K562 (cell line): Measurements from ENCODE around the gene VPS11. TPM values are rescaled to one million over a fixed set of nuclear protein-coding genes. Genes with fewer than 3 reads are reported as not detected.

Source experiments
- ARID1B ChIP-seq: fragments of 450-650 bp; IDR thresholded peaks from 2 replicates; pipeline ENCODE4 v1.6.1; 2016; ENCODE audit warnings: antibody characterized with exemption, mild to moderate bottlenecking, inconsistent platforms
- ARID3A ChIP-seq: IDR thresholded peaks from 2 replicates; pipeline ENCODE4 v1.6.1; 2012; ENCODE audit warnings: low read depth, low read length, improper control_type of control experiment, borderline replicate concordance
- CHAMP1 ChIP-seq: fragments of 450-650 bp; IDR thresholded peaks from 2 replicates; pipeline ENCODE4 v1.6.1; 2016; ENCODE audit warnings: mild to moderate bottlenecking
- DACH1 ChIP-seq: fragments of 450-650 bp; IDR thresholded peaks from 2 replicates; pipeline ENCODE4 v1.6.1; 2018; ENCODE audit not compliant: partially characterized antibody
- FOXK1 ChIP-seq: sonication (generic); formaldehyde crosslinking; IDR thresholded peaks from 2 replicates; pipeline ENCODE4 v1.8.0; 2022; ENCODE audit warnings: missing genetic modification reagents, mild to moderate bottlenecking, borderline replicate concordance
- HNRNPLL ChIP-seq: fragments of 200-400 bp; formaldehyde crosslinking; IDR thresholded peaks from 2 replicates; pipeline ENCODE4 v1.6.1; 2017; ENCODE audit warnings: low read length, low read depth, mild to moderate bottlenecking; ENCODE audit not compliant: poor library complexity, severe bottlenecking
- ID3 ChIP-seq, 2 experiments: fragments of 250-450 bp in 1 of 2; fragments of 450-650 bp in 1 of 2; sonication (Bioruptor Pico) in 1 of 2; IDR thresholded peaks; 2 replicates each; pipeline versions ENCODE4 v1.6.1 to v1.8.0; 2016 to 2021; ENCODE audit warnings: mild to moderate bottlenecking in 2 of 2, moderate library complexity in 2 of 2, missing compliant biosample characterization in 1 of 2, missing genetic modification characterization in 1 of 2
- LARP7 ChIP-seq: fragments of 450-650 bp; IDR thresholded peaks from 2 replicates; pipeline ENCODE4 v1.6.1; 2016
- MEF2A ChIP-seq: IDR thresholded peaks from 2 replicates; pipeline ENCODE4 v1.6.1; 2011; ENCODE audit warnings: low read depth, mild to moderate bottlenecking, low read length, moderate library complexity; ENCODE audit not compliant: control insufficient read depth
- MTA1 ChIP-seq: fragments of 450-650 bp; IDR thresholded peaks from 2 replicates; pipeline ENCODE4 v1.6.1; 2017; ENCODE audit warnings: borderline replicate concordance
- NCOA4 ChIP-seq: fragments of 450-650 bp; IDR thresholded peaks from 2 replicates; pipeline ENCODE4 v1.6.1; 2018; ENCODE audit warnings: mild to moderate bottlenecking; ENCODE audit not compliant: partially characterized antibody
- NFIC ChIP-seq: fragments of 450-650 bp; IDR thresholded peaks from 2 replicates; pipeline ENCODE4 v1.6.1; 2017; ENCODE audit warnings: mild to moderate bottlenecking, inconsistent platforms
- PTBP1 ChIP-seq: fragments of 200-400 bp; formaldehyde crosslinking; IDR thresholded peaks from 2 replicates; pipeline ENCODE4 v1.6.1; 2017; ENCODE audit warnings: low read depth, low read length
- RNF2 ChIP-seq: sonication (generic); IDR thresholded peaks from 2 replicates; pipeline ENCODE4 v1.6.1; 2016
- SAFB2 ChIP-seq: fragments of 200-400 bp; formaldehyde crosslinking; IDR thresholded peaks from 2 replicates; pipeline ENCODE4 v1.6.1; 2018; ENCODE audit warnings: borderline replicate concordance, low read length, low read depth, moderate library complexity; ENCODE audit not compliant: severe bottlenecking
- SAP30 ChIP-seq: fragments of 200-600 bp; sonication (generic); IDR thresholded peaks from 2 replicates; pipeline ENCODE4 v1.6.1; 2012; ENCODE audit warnings: borderline replicate concordance, low read depth, mild to moderate bottlenecking, moderate library complexity, low read length, control low read depth, inconsistent platforms; ENCODE audit not compliant: insufficient read depth, poor library complexity, severe bottlenecking
- SMAD4 ChIP-seq: fragments of 250-450 bp; sonication (Bioruptor Pico); conservative IDR thresholded peaks from 2 replicates; pipeline ENCODE4 v1.8.0; 2021; ENCODE audit warnings: inconsistent platforms, mild to moderate bottlenecking, moderate library complexity
- SP1 ChIP-seq: sonication (generic); formaldehyde crosslinking; IDR thresholded peaks from 2 replicates; pipeline ENCODE4 v1.8.1; 2022; ENCODE audit warnings: mild to moderate bottlenecking, missing genetic modification reagents
- TARDBP ChIP-seq: fragments of 450-650 bp; IDR thresholded peaks from 2 replicates; pipeline ENCODE4 v1.6.1; 2016
- TCFL5 ChIP-seq: fragments of 250-450 bp; sonication (Bioruptor Pico); conservative IDR thresholded peaks from 2 replicates; pipeline ENCODE4 v1.6.1; 2021; ENCODE audit warnings: mild to moderate bottlenecking, moderate library complexity, matching md5 sums
- ZNF121 ChIP-seq: sonication (generic); formaldehyde crosslinking; conservative IDR thresholded peaks from 2 replicates; pipeline ENCODE4 v1.8.0; 2022; ENCODE audit warnings: missing genetic modification reagents
- ZNF23 ChIP-seq: fragments of 250-450 bp; sonication (Bioruptor Pico); IDR thresholded peaks from 2 replicates; pipeline ENCODE4 v1.4.0; 2020; ENCODE audit warnings: mild to moderate bottlenecking
- polyA plus RNA-seq, 8 experiments: library from polyadenylated mRNA; depleted of rRNA in 4 of 8; stranded (reverse) in 5 of 8; unstranded in 3 of 8; fragments of >200 nt; fragmentation: Nextera tagmentation in 2 of 8; fragmentation: Illumina TruSeq in 1 of 8; extraction: Ambion mirVana in 2 of 8; extraction: Trizol in 1 of 8; gene quantifications; 2 replicates each; pipeline versions ENCODE4 v1.2.1 to v1.2.3, GENCODE V29; 2011 to 2014; ENCODE audit warnings: inconsistent platforms in 1 of 8, missing spikeins in 1 of 8
- total RNA-seq, 7 experiments: library from RNA; depleted of rRNA in 6 of 7; stranded (reverse); fragments of >200 nt in 6 of 7; fragmentation: Illumina TruSeq in 2 of 7; extraction: Trizol in 2 of 7; gene quantifications; 2 replicates each; pipeline versions ENCODE4 v1.2.1 to v1.2.3, GENCODE V29; 2011 to 2021; ENCODE audit warnings: low replicate concordance in 1 of 7

VPS11 gene
- total and polyA plus RNA-seq, 9 of the 15 experiments (the other 6 are each of a cell fraction or from before 2014, with no cell fraction given): 14.1 to 35.5 (median 27.5) TPM

- TF ChIP-seq ARID3A (no peak), TARDBP (no peak), ID3 (CRISPR knock-in tag; IDR thresholded peaks at IDR 0.05) (no peak), ID3 (tag; IDR thresholded peaks at IDR 0.05) (peak; percentile 42; the same call in 1 of the 2 replicates), FOXK1 (CRISPR knock-in tag) (peak; percentile 32; the same call in 1 of the 2 replicates), MTA1 (0 out of 2 replicates have a peak, but pooled peaks have one; percentile 48), TCFL5 (CRISPR knock-in tag) (no peak), SMAD4 (peak; percentile 92), PTBP1 (0 out of 2 replicates have a peak, but pooled peaks have one; percentile 51), DACH1 (no peak), RNF2 (peak; percentile 81), SAP30 (no peak), NFIC (peak; percentile 87), MEF2A (no peak), ARID1B (peak; percentile 96), NCOA4 (no peak), LARP7 (no peak), CHAMP1 (peak; percentile 48; the same call in 1 of the 2 replicates), HNRNPLL (no peak), ZNF121 (no peak), ZNF23 (no peak), SP1 (peak; percentile 52; the same call in 1 of the 2 replicates), SAFB2 (no peak)
These were observed 17.8 kb downstream of the VPS11 start (continued) for GRCh38 chr11:119085437-119085847.
